ENCODE data around the gene ADCY10.

ADCY10 gene

GRCh38 chr1:167774710-167775109 is 139.2 kb downstream of the ADCY10 start:
- DNase-seq = no peak

GRCh38 chr1:167773516-167773915 is 140.4 kb downstream of the ADCY10 start:
- no peak for DNase-seq

GRCh38 chr1:167772436-167772835 is 141.5 kb downstream of the ADCY10 start:
- no peak for DNase-seq

- no peak for DNase-seq
Observed at GRCh38 chr1:167770127-167770526, 143.8 kb downstream of the ADCY10 start.

GRCh38 chr1:167767761-167768160 is 146.2 kb downstream of the ADCY10 start:
- DNase-seq = no peak

- no peak for DNase-seq
Observed at GRCh38 chr1:167766538-167766937, 147.4 kb downstream of the ADCY10 start.

GRCh38 chr1:167765496-167765895 is 148.4 kb downstream of the ADCY10 start:
- no peak for DNase-seq

- no peak for DNase-seq
Observed at GRCh38 chr1:167764458-167765330, 149.2 kb downstream of the ADCY10 start.

GRCh38 chr1:167763525-167764220 is 150.3 kb downstream of the ADCY10 start:
- DNase-seq = no peak

- DNase-seq = no peak
Observed at GRCh38 chr1:167762061-167762746, 151.7 kb downstream of the ADCY10 start.

GRCh38 chr1:167761400-167761799 is 152.5 kb downstream of the ADCY10 start:
- no peak for DNase-seq

Measured in NCI-H526 (cell line).